ENCODE results near the gene C2CD2L. TPM values are rescaled to one million over a fixed set of nuclear protein-coding genes. Genes with fewer than 3 reads are reported as not detected.
A peak's percentile ranks its signal among the peaks of the same experiment; 100 is the strongest.

The C2CD2L gene
- total and polyA plus RNA-seq, 10 of the 15 experiments (the other 5 are each of a cell fraction or from before 2014, with no cell fraction given): 0.21 to 9.6 (median 5.1) TPM

- TF ChIP-seq HSF1 (IDR thresholded peaks at IDR 0.05; ENCODE audit: low read depth, low read length): no peak
- TF ChIP-seq JUND (IDR thresholded peaks at IDR 0.05; ENCODE audit: low read depth, low read length): no peak
- TF ChIP-seq POLR2AphosphoS5 (IDR thresholded peaks at IDR 0.05; ENCODE audit: low read length): no peak
- peak; percentile 99 for TF ChIP-seq ZBTB40 (IDR thresholded peaks at IDR 0.05; ENCODE audit: borderline replicate concordance)
- TF ChIP-seq PRDM15 (CRISPR knock-in tag; IDR thresholded peaks at IDR 0.05): no peak
- TF ChIP-seq NBN (IDR thresholded peaks at IDR 0.05): peak; percentile 79; the same call in 1 of the 2 replicates
- TF ChIP-seq ATF3 (IDR thresholded peaks at IDR 0.05; ENCODE audit: borderline replicate concordance, extremely low read depth, low read depth, low read length): peak; percentile 40; the same call in 1 of the 2 replicates
- no peak for TF ChIP-seq YBX1 (IDR thresholded peaks at IDR 0.05)
- TF ChIP-seq CREM (IDR thresholded peaks at IDR 0.05; ENCODE audit: low read depth): peak; percentile 88
- TF ChIP-seq GABPA (IDR thresholded peaks at IDR 0.05; ENCODE audit: low read depth): peak; percentile 94
- TF ChIP-seq KDM1A (IDR thresholded peaks at IDR 0.05; ENCODE audit: borderline replicate concordance): no peak
- TF ChIP-seq BCL11A (IDR thresholded peaks at IDR 0.05; ENCODE audit: low read depth, low read length): no peak
- TF ChIP-seq TARDBP (IDR thresholded peaks at IDR 0.05; ENCODE audit: borderline replicate concordance): peak; percentile 63; the same call in 1 of the 2 replicates
- TF ChIP-seq ZNF217 (IDR thresholded peaks at IDR 0.05): no peak
- TF ChIP-seq PAX5 (IDR thresholded peaks at IDR 0.05; ENCODE audit: borderline replicate concordance, low read depth, low read length): peak; percentile 99
- TF ChIP-seq SMARCA5 (IDR thresholded peaks at IDR 0.05): 0 out of 2 replicates have a peak, but pooled peaks have one; percentile 22
- TF ChIP-seq ETV6 (conservative IDR thresholded peaks at IDR 0.05 in 1 of 2, IDR thresholded peaks at IDR 0.05 in 1 of 2; ENCODE audit: borderline replicate concordance in 1 of 2, low read depth in 1 of 2): peak in 1 of 2 experiments; percentile 22; a peak in 2 of 4 replicates
- no peak for TF ChIP-seq NFXL1 (IDR thresholded peaks at IDR 0.05; ENCODE audit: borderline replicate concordance)
- TF ChIP-seq MEF2B (IDR thresholded peaks at IDR 0.05; ENCODE audit: partially characterized antibody, poor library complexity, severe bottlenecking): peak; percentile 41
These were observed 5.3 kb upstream of the C2CD2L start, which contains the start of gene DPAGT1 (continued) for GRCh38 chr11:119101759-119102423.
